Measurements from ENCODE around the gene KLHL29. TPM values are rescaled to one million over a fixed set of nuclear protein-coding genes. Genes with fewer than 3 reads are reported as not detected.

The KLHL29 gene
- total RNA-seq, 4 donors from 2014 or later, result 7.6 to 15.3 (median 8.4) TPM

DNA sequence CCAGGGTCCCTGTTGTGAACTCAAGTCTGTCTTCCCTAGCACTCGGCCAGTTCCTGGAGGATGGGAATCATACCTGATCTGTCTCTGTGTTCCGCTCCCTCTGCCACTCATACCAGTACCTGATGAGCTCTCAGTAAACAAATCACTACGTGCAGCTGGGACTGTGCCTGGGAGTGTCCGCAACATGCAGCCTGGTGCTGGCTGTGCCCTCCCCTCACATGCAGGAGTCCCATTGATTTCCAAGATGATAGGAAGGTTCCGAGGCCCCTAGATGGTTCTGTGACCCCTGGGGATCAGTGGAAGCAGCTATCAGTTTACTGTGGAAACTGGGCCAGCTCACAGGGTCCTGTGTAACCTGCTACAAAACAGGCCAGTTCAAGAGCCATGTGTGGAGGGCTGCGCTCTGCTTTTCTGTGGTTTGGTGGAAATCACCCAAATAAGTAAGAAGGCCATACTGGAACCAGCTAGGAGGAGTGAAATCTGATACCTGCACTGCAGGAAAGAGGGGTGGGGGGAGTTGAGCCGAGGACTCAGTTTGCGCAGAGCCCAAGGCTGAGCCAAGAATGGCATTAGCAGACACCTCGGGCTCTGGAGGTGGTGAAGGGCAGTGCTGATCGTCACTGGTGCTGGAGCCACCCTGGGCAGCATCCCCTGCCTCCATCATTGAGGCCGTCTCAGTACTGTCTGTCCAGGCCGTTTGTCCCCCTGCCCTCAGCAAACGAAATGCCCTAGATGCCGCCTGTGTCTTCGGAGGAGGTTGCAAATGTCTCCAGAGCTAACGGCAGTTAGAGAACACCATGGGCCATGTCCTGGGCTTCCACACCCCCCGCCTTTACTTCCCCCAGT is 93.3 kb downstream of the KLHL29 start:
- TF ChIP-seq CTCF (IDR thresholded peaks at IDR 0.05; ENCODE audit: low read depth), result no peak

- TF ChIP-seq CTCF (IDR thresholded peaks at IDR 0.05; ENCODE audit: low read depth), result no peak
These were observed 94.1 kb downstream of the KLHL29 start for GRCh38 chr2:23478933-23479683.

GRCh38 chr2:23480957-23481797 is 96.2 kb downstream of the KLHL29 start:
- TF ChIP-seq CTCF (IDR thresholded peaks at IDR 0.05; ENCODE audit: low read depth), result no peak

DNA sequence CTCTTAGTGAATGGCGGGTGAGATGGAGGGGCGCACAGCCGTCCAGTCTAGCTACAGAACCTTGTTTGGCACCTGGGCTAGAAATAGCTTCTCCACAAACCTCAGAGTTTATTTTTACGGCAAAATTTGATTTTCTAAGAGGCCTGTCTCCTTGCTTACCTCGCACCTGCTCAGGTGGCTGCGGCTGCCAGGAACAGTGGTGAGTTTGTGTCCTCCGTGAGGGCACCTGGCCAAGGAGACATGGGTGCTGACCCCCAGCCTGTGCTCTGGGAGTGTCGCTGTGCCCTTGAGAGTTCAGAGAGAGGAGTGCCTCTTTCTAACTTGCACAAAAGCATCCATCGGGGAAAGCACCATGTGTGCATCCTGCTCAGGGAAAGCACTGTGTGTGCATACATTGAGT is 97.2 kb downstream of the KLHL29 start:
- TF ChIP-seq CTCF (IDR thresholded peaks at IDR 0.05; ENCODE audit: low read depth), result no peak

GRCh38 chr2:23482607-23483006 is 97.6 kb downstream of the KLHL29 start:
- TF ChIP-seq CTCF (IDR thresholded peaks at IDR 0.05; ENCODE audit: low read depth), result no peak

DNA sequence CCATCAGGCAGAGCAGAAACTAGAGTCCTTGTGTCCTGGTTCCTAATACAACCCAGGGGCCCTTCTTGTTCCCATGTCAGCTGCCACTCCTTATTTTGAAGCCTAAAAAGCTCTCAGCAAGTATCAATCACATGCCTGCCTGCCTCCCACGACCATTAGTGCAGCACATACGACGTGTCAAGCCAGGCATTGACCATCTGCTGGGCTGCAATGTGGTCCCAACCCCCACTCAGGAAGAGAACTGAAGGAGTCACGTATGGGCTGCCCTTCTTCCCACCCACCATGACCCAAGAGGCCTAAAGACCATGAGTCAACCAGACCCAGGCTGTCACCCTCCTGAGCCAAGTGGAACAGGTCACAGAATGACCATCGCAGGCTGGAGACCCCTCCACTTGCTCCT is 98.8 kb downstream of the KLHL29 start:
- no peak for TF ChIP-seq CTCF (IDR thresholded peaks at IDR 0.05; ENCODE audit: low read depth)
